Measurements from ENCODE around the gene LY6G6C. TPM values are rescaled to one million over a fixed set of nuclear protein-coding genes. Genes with fewer than 3 reads are reported as not detected.

The LY6G6C gene
- polyA plus RNA-seq, 2 donors, result 17.2 to 21.9 TPM

- Histone ChIP-seq H3K36me3 (ENCODE audit: control insufficient read depth in 2 of 2, insufficient read depth in 2 of 2, low read length in 1 of 2) (peaks cover 32 to 59% of the 10 kb centered on the region in 2 donors), H3K4me1 (ENCODE audit: control insufficient read depth in 2 of 2, insufficient read depth in 2 of 2, low read length in 1 of 2) (peaks cover 0 to 2% of the 10 kb centered on the region in 2 donors), H3K27me3 (ENCODE audit: control insufficient read depth in 1 of 2, insufficient read depth in 2 of 2, low read length in 2 of 2) (no peaks in the 10 kb centered on the region), H3K4me3 (ENCODE audit: low read depth in 1 of 2, low read length in 2 of 2) (no peak overlapping the region), H3K9me3 (ENCODE audit: control insufficient read depth in 2 of 2, insufficient read depth in 1 of 2, low read depth in 1 of 2, low read length in 1 of 2) (no peaks in the 10 kb centered on the region), H3K27ac (ENCODE audit: low read depth in 2 of 2, low read length in 1 of 2) (no peak overlapping the region)
- WGBS, 2 donors, result 81 to 83% methylated on average over 14 of the region's 14 CpGs
These were observed 33.5 kb downstream of the LY6G6C start for GRCh38 chr6:31687860-31688693.

GRCh38 chr6:31687321-31687720, 34.2 kb downstream of the LY6G6C start:
- peaks cover 30 to 54% of the 10 kb centered on the region in 2 donors for H3K36me3 ChIP-seq (ENCODE audit: control insufficient read depth in 2 of 2, insufficient read depth in 2 of 2, low read length in 1 of 2)
- no peak overlapping the region for H3K27ac ChIP-seq (ENCODE audit: low read depth in 2 of 2, low read length in 1 of 2)
- no peaks in the 10 kb centered on the region for H3K9me3 ChIP-seq (ENCODE audit: control insufficient read depth in 2 of 2, insufficient read depth in 1 of 2, low read depth in 1 of 2, low read length in 1 of 2)
- H3K4me1 ChIP-seq (ENCODE audit: control insufficient read depth in 2 of 2, insufficient read depth in 2 of 2, low read length in 1 of 2), result peaks cover 0 to 3% of the 10 kb centered on the region in 2 donors
- H3K4me3 ChIP-seq (ENCODE audit: low read depth in 1 of 2, low read length in 2 of 2), result no peak overlapping the region
- 86 to 87% methylated on average over 8 of the region's 8 CpGs for WGBS, 2 donors
- no peaks in the 10 kb centered on the region for H3K27me3 ChIP-seq (ENCODE audit: control insufficient read depth in 1 of 2, insufficient read depth in 2 of 2, low read length in 2 of 2)

GRCh38 chr6:31686483-31686882, 35.1 kb downstream of the LY6G6C start:
- no peaks in the 10 kb centered on the region for H3K27me3 ChIP-seq (ENCODE audit: control insufficient read depth in 1 of 2, insufficient read depth in 2 of 2, low read length in 2 of 2)
- no peak overlapping the region for H3K27ac ChIP-seq (ENCODE audit: low read depth in 2 of 2, low read length in 1 of 2)
- peaks cover 30 to 51% of the 10 kb centered on the region in 2 donors for H3K36me3 ChIP-seq (ENCODE audit: control insufficient read depth in 2 of 2, insufficient read depth in 2 of 2, low read length in 1 of 2)
- WGBS, 2 donors, result 84 to 87% methylated on average over 5 of the region's 5 CpGs
- H3K4me3 ChIP-seq (ENCODE audit: low read depth in 1 of 2, low read length in 2 of 2), result no peak overlapping the region
- no peaks in the 10 kb centered on the region for H3K9me3 ChIP-seq (ENCODE audit: control insufficient read depth in 2 of 2, insufficient read depth in 1 of 2, low read depth in 1 of 2, low read length in 1 of 2)
- H3K4me1 ChIP-seq (ENCODE audit: control insufficient read depth in 2 of 2, insufficient read depth in 2 of 2, low read length in 1 of 2), result peaks cover 0 to 3% of the 10 kb centered on the region in 2 donors

GRCh38 chr6:31683591-31683990, 38.0 kb downstream of the LY6G6C start:
- peaks cover 0 to 5% of the 10 kb centered on the region in 2 donors for H3K4me1 ChIP-seq (ENCODE audit: control insufficient read depth in 2 of 2, insufficient read depth in 2 of 2, low read length in 1 of 2)
- no peaks in the 10 kb centered on the region for H3K9me3 ChIP-seq (ENCODE audit: control insufficient read depth in 2 of 2, insufficient read depth in 1 of 2, low read depth in 1 of 2, low read length in 1 of 2)
- H3K4me3 ChIP-seq (ENCODE audit: low read depth in 1 of 2, low read length in 2 of 2), result no peak overlapping the region
- H3K36me3 ChIP-seq (ENCODE audit: control insufficient read depth in 2 of 2, insufficient read depth in 2 of 2, low read length in 1 of 2), result peaks cover 19 to 27% of the 10 kb centered on the region in 2 donors
- no peaks in the 10 kb centered on the region for H3K27me3 ChIP-seq (ENCODE audit: control insufficient read depth in 1 of 2, insufficient read depth in 2 of 2, low read length in 2 of 2)
- H3K27ac ChIP-seq (ENCODE audit: low read depth in 2 of 2, low read length in 1 of 2), result no peak overlapping the region
- 62 to 63% methylated on average over 13 of the region's 13 CpGs for WGBS, 2 donors

- Histone ChIP-seq H3K4me1 (ENCODE audit: control insufficient read depth in 2 of 2, insufficient read depth in 2 of 2, low read length in 1 of 2) (peaks cover 0 to 5% of the 10 kb centered on the region in 2 donors), H3K9me3 (ENCODE audit: control insufficient read depth in 2 of 2, insufficient read depth in 1 of 2, low read depth in 1 of 2, low read length in 1 of 2) (no peaks in the 10 kb centered on the region), H3K27me3 (ENCODE audit: control insufficient read depth in 1 of 2, insufficient read depth in 2 of 2, low read length in 2 of 2) (no peaks in the 10 kb centered on the region), H3K36me3 (ENCODE audit: control insufficient read depth in 2 of 2, insufficient read depth in 2 of 2, low read length in 1 of 2) (peaks cover 3 to 5% of the 10 kb centered on the region in 2 donors), H3K4me3 (ENCODE audit: low read depth in 1 of 2, low read length in 2 of 2) (peak overlapping the region; percentile 51 to 54), H3K27ac (ENCODE audit: low read depth in 2 of 2, low read length in 1 of 2) (peak overlapping the region; percentile 63 to 80)
- 0 to 1% methylated on average over 40 of the region's 40 CpGs for WGBS, 2 donors
These were observed 40.3 kb downstream of the LY6G6C start for GRCh38 chr6:31681135-31681671.

GRCh38 chr6:31680226-31681134, 41.1 kb downstream of the LY6G6C start, which contains the start of gene LY6G5C:
TSS of gene LY6G5C (minus strand) at chr6:31681067. CDS start at chr6:31680373, 694 bp downstream.
- peaks cover 2 to 3% of the 10 kb centered on the region in 2 donors for H3K36me3 ChIP-seq (ENCODE audit: control insufficient read depth in 2 of 2, insufficient read depth in 2 of 2, low read length in 1 of 2)
- no peaks in the 10 kb centered on the region for H3K27me3 ChIP-seq (ENCODE audit: control insufficient read depth in 1 of 2, insufficient read depth in 2 of 2, low read length in 2 of 2)
- peaks cover 0 to 5% of the 10 kb centered on the region in 2 donors for H3K4me1 ChIP-seq (ENCODE audit: control insufficient read depth in 2 of 2, insufficient read depth in 2 of 2, low read length in 1 of 2)
- peak within 1 kb of the TSS; percentile 63 to 80 for H3K27ac ChIP-seq (ENCODE audit: low read depth in 2 of 2, low read length in 1 of 2)
- peak within 1 kb of the TSS; percentile 51 to 54 for H3K4me3 ChIP-seq (ENCODE audit: low read depth in 1 of 2, low read length in 2 of 2)
- 11% methylated on average over 17 of the region's 17 CpGs for WGBS, 2 donors
- no peaks in the 10 kb centered on the region for H3K9me3 ChIP-seq (ENCODE audit: control insufficient read depth in 2 of 2, insufficient read depth in 1 of 2, low read depth in 1 of 2, low read length in 1 of 2)

- Histone ChIP-seq H3K36me3 (ENCODE audit: control insufficient read depth in 2 of 2, insufficient read depth in 2 of 2, low read length in 1 of 2) (no peaks in the 10 kb centered on the region), H3K27me3 (ENCODE audit: control insufficient read depth in 1 of 2, insufficient read depth in 2 of 2, low read length in 2 of 2) (no peaks in the 10 kb centered on the region), H3K4me1 (ENCODE audit: control insufficient read depth in 2 of 2, insufficient read depth in 2 of 2, low read length in 1 of 2) (peaks cover 0 to 3% of the 10 kb centered on the region in 2 donors), H3K27ac (ENCODE audit: low read depth in 2 of 2, low read length in 1 of 2) (no peak overlapping the region), H3K9me3 (ENCODE audit: control insufficient read depth in 2 of 2, insufficient read depth in 1 of 2, low read depth in 1 of 2, low read length in 1 of 2) (no peaks in the 10 kb centered on the region), H3K4me3 (ENCODE audit: low read depth in 1 of 2, low read length in 2 of 2) (no peak overlapping the region)
- 70 to 79% methylated on average over 8 of the region's 8 CpGs for WGBS, 2 donors
These were observed 43.6 kb downstream of the LY6G6C start for GRCh38 chr6:31677955-31678354.

- Histone ChIP-seq H3K36me3 (ENCODE audit: control insufficient read depth in 2 of 2, insufficient read depth in 2 of 2, low read length in 1 of 2) (peaks cover 0 to 5% of the 10 kb centered on the region in 2 donors), H3K9me3 (ENCODE audit: control insufficient read depth in 2 of 2, insufficient read depth in 1 of 2, low read depth in 1 of 2, low read length in 1 of 2) (no peaks in the 10 kb centered on the region), H3K4me1 (ENCODE audit: control insufficient read depth in 2 of 2, insufficient read depth in 2 of 2, low read length in 1 of 2) (peaks cover 0 to 3% of the 10 kb centered on the region in 2 donors), H3K27ac (ENCODE audit: low read depth in 2 of 2, low read length in 1 of 2) (no peak overlapping the region), H3K4me3 (ENCODE audit: low read depth in 1 of 2, low read length in 2 of 2) (no peak overlapping the region), H3K27me3 (ENCODE audit: control insufficient read depth in 1 of 2, insufficient read depth in 2 of 2, low read length in 2 of 2) (no peaks in the 10 kb centered on the region)
- WGBS, 2 donors, result 52 to 66% methylated on average over 6 of the region's 6 CpGs
These were observed 44.6 kb downstream of the LY6G6C start for GRCh38 chr6:31676904-31677303.

- Histone ChIP-seq H3K9me3 (ENCODE audit: control insufficient read depth in 2 of 2, insufficient read depth in 1 of 2, low read depth in 1 of 2, low read length in 1 of 2) (no peaks in the 10 kb centered on the region), H3K4me3 (ENCODE audit: low read depth in 1 of 2, low read length in 2 of 2) (no peak overlapping the region), H3K27me3 (ENCODE audit: control insufficient read depth in 1 of 2, insufficient read depth in 2 of 2, low read length in 2 of 2) (no peaks in the 10 kb centered on the region), H3K4me1 (ENCODE audit: control insufficient read depth in 2 of 2, insufficient read depth in 2 of 2, low read length in 1 of 2) (peaks cover 0 to 3% of the 10 kb centered on the region in 2 donors), H3K27ac (ENCODE audit: low read depth in 2 of 2, low read length in 1 of 2) (no peak overlapping the region), H3K36me3 (ENCODE audit: control insufficient read depth in 2 of 2, insufficient read depth in 2 of 2, low read length in 1 of 2) (peaks cover 0 to 9% of the 10 kb centered on the region in 2 donors)
- 79 to 83% methylated on average over 4 of the region's 4 CpGs for WGBS, 2 donors
These were observed 45.1 kb downstream of the LY6G6C start for GRCh38 chr6:31676322-31676903.
